GM19438 (cell line): ENCODE results near the gene OR2AT4.
"Not testable (repeated sequence)": the region's sequence is repeated elsewhere in the genome, so short reads cannot be mapped to it uniquely, and the experiment has no call there.

ENCODE experiments used
- ATAC-seq: cut with Tn5 transposase; IDR thresholded peaks from one replicate; pipeline ENCODE4 v1.9.1; 2021; ENCODE audit warnings: low read depth; ENCODE audit not compliant: unreplicated experiment

Gene OR2AT4

DNA sequence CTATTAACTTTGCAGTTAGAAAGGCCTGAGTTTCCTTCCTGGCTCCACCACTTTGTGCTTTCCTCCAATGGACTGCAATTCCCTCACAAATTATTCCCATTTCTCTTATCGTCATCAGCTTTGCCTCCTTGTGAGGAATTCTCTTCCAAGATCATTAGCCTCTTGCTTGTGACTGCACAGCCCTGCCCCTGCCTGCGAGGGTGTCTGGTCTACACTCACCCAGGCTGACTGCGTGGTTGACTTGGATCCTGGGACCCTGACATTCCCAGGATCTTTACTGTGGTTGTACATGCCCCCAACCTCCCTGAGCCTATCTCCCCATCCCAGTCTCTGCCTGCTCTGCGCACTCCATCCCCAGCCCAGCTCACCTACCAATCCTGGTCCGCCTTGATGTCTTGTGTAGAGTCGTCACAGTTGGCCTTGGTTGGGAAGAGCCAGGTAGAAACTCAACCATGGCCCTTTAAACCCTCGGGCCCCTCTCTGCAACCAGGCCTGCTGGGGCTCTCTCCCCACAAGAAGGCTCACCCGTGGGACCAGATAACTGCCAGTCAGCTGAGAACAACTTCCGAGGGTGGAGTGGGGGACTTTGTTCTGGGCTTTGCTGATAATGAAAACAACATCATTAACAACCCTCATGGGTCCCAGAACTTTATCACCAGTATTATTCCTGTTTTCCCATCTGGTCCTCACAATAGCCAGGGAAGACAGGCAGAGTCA lies at the start of gene OR2AT4:
TSS of gene OR2AT4 (minus strand) at position 421 of the 717 bp plus-strand sequence.
- ATAC-seq = no peak

GRCh38 chr11:75145972-75146519 lies 49.4 kb upstream of the OR2AT4 start:
- ATAC-seq = no peak

DNA sequence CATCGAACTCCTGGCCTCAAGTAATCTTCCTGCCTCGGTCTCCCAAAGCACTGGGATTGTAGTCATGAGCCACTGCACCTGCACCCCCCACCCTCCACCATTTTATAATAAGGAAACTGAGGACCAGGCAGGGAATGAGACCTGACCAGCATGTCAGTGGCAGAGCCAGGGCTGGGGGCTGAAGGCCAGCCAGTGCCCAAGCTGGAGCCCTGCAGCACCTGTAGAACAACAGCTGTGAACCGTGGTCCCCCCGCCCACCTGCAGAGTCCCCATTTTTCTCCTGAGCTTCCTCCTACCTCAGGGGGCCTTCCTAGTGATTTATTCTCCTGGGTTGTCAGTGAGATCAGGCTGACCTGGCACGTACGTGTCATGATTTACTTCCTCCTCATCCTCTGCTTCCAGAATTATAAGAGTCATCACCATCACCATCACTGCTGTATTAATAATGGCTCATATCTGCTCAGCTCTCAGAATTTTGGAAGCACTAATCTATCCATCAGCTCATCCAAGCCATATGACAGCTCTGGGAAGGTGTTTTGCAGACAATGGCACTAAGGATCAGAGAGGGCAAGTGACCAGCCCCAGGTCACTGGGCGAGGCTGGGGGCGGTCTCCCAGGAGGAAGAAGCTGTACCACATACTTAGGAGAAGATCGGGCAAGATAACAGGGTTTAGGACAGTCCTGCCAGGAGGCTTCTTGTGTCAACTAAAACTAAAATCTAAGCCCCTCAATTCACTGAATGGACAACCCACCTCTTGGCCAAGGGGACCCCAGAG lies 48.7 kb upstream of the OR2AT4 start:
- no peak for ATAC-seq

GRCh38 chr11:75144716-75145014 lies 48.0 kb upstream of the OR2AT4 start:
- ATAC-seq = no peak

DNA sequence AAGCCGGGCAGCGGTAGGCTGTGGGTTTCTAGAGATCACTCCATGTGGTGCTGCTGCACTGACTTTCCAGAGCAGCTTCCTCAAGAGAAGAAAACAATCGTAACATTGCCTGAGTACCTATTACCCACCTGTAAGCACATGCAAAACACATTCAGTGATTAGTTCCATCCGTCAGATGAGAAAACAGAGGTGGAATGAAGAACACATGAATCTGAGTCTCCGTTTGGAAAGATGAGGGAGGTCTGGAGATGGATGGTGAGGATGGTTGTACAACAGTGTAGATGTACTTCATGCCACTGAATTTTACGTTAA lies 46.7 kb upstream of the OR2AT4 start:
- ATAC-seq = no peak

- ATAC-seq = no peak
Observed at GRCh38 chr11:75142714-75143419, 46.2 kb upstream of the OR2AT4 start.

- no peak for ATAC-seq
Observed at GRCh38 chr11:75141166-75141565, 44.5 kb upstream of the OR2AT4 start.

- no peak for ATAC-seq
Observed at GRCh38 chr11:75140269-75141138, 43.8 kb upstream of the OR2AT4 start.

DNA sequence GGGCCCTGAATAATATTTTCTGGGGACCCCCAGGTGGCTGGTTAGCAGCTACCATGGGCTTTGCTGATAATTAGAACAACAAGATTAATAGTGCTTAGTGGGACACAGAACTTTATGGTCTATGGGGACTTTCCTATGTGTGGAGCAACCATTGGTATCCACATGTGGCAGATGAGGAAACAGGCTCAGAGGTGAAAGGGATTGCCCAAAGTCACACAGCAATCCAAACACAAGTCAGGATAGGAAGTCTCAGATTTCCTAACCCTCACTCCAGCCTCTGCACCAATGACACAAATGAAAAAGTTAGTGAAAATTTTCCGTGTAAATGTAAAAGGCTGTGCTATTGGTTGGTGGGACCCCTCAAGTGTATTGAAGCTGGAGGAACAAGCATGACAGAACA lies 39.0 kb upstream of the OR2AT4 start:
- ATAC-seq = no peak

DNA sequence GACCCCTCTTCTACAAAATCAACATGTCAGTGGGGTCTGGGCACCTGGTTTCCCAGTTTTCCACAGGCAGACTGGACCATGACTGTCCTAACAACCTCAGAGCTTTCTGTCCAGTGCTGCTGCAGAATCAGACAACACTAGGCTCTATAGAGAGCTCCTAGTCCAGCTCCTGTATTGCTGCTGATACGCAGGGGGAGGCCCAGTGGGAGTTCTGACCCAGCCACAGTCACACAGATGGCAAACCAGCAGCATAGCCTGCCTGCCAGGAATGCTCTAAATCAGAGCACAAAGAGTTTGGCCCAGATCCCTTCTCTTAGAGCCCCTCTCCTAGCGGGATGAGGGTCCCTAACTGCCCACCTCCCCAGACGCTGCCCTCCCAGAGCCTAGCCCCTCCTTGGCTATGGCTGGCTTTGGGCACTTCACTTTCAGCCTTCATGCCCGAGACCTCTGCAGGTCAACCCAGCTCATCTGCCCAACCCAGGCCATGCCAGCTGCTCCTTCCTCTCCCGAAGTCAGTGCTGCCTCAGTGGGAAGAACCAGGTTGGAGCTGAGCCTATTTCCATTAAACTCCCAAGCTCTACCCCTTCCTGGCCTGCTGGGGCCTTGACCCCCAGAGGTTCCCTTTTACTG lies 38.5 kb upstream of the OR2AT4 start:
- ATAC-seq = no peak

DNA sequence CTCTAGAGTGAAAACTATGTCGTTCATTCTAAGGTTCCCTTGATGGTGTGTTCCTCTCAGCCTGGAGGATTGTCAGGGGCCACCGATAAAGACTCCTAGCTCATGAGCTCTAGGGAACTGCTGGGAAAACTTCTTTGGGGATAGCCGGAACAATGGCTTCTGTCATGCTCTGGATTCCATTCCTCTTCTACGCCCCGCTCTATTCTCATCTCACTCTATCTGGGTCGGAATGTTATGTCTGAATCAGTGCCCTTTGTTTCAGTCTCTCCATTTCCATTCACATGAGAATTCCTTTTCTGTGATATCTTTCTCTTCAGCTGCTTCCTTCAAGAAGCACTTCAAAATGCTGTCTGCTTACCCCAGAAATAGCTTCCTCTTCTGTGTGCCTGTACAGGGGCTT lies 37.3 kb upstream of the OR2AT4 start:
- no peak for ATAC-seq

- no peak for ATAC-seq
Observed at GRCh38 chr11:75132080-75132479, 35.4 kb upstream of the OR2AT4 start.

- no peak for ATAC-seq
Observed at GRCh38 chr11:75126564-75126963, 29.9 kb upstream of the OR2AT4 start.

DNA sequence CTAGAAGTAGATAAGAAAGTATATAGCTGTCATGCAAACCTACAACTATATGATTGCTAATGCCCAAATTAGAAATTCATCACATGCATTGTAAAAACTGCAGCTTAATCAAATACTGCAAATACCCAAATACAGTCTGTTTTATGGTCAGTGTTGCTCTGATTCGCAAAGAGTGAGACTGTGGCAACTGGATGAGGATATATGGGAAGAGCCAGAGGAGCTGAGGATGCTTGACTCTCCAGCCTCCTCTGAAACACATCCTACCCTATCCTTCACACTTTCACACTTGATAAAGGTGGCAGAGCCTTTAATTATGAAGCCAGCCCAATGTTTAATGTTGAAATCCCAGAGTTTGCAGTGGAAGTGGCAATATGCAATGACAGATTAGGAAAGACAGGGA lies 21.9 kb upstream of the OR2AT4 start:
- no peak for ATAC-seq

- no peak for ATAC-seq
Observed at GRCh38 chr11:75114465-75114864, 17.8 kb upstream of the OR2AT4 start.

- no peak for ATAC-seq
Observed at GRCh38 chr11:75113030-75113429, 16.4 kb upstream of the OR2AT4 start.

DNA sequence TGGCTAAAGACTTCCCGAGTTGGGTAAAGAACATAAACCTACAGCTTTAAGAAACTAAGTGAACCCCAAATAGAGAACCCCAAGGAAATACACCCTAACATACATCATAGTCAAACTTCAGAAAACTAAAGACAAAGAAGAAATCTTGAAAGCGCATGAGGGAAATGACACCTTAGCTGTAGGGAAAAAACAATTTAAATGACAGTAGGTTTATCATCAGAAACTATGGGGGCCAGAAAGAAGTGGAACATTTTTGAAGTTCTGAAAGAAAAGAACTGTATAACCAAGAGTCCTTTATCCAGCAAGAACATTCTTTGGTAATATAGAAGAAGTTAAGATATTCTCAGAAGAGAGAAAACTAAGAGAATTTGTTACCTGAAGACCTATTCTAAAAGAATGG lies 15.5 kb upstream of the OR2AT4 start:
- no peak for ATAC-seq

GRCh38 chr11:75107187-75107586 lies 10.5 kb upstream of the OR2AT4 start:
- no peak for ATAC-seq

- not testable (repeated sequence) for ATAC-seq
Observed at GRCh38 chr11:75105967-75106681, 9.4 kb upstream of the OR2AT4 start.
